ENCODE data around the gene ST8SIA5. TPM values are rescaled to one million over a fixed set of nuclear protein-coding genes. Genes with fewer than 3 reads are reported as not detected.
"Not testable (repeated sequence)": the region's sequence is repeated elsewhere in the genome, so short reads cannot be mapped to it uniquely, and the experiment has no call there.

ST8SIA5 gene, protein sequence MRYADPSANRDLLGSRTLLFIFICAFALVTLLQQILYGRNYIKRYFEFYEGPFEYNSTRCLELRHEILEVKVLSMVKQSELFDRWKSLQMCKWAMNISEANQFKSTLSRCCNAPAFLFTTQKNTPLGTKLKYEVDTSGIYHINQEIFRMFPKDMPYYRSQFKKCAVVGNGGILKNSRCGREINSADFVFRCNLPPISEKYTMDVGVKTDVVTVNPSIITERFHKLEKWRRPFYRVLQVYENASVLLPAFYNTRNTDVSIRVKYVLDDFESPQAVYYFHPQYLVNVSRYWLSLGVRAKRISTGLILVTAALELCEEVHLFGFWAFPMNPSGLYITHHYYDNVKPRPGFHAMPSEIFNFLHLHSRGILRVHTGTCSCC
- under 1 TPM; 0.10 to 0.22 (median 0.13) TPM for polyA plus RNA-seq

DNA sequence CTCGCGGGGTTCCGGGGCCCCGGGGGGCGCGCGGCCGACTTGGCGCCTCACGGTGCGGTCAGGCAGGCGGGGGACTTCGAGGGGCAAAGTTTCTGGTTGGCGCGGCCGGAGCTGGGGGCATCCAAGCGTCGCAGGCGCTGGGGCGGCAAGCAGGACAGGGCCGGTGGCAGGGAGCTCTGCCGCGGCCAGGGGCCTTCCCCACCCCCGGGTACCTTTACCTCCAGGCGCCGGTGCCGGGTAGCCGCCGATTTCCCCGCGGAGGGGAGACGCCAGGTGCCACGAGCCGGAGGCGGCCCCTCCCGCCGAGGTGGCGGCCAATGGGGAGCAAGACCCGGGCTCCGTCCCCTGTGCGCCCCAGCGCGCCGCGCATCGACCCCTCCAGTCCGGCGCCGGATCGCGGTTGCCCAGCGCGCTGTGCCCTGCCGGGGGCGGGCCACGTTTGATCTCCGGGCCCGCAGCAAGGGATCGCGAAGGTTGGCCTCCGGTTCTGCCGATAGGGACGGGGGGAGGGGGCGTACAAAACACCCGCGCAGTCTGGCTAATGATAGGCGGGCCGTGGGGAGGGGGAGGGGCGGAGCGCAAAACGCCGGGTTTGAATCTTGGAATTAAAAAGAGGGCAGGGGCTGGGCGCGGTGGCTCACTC lies at the start of gene ST8SIA5:
Gene ST8SIA5 (minus strand): TSS at position 495 of the 643 bp plus-strand sequence. CDS start 545 bp downstream, outside the sequence.
- H3K27ac ChIP-seq (ENCODE audit: low read depth, low read length) = no peak within 1 kb of the TSS
- WGBS, 3 donors = 1 to 2% (median 1%) methylated on average over 59 to 74 of the region's 74 CpGs

DNA sequence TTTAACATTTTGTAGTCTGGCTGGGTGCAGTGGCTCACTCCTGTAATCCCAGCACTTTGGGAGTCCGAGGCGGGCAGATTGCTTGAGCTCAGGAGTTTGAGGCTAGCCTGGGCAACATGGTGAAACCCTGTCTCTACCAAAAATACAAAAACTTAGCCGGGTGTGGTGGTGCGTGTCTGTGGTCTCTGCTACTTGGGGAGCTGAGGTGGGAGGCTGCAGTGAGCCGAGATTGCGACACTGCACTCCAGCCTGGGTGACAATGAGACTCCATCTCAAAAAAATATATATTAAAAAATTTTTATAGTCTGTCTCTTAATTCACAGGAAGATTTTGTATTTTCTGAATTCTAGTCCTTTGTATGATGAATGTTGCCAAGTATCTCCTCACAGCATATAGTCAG lies 39.1 kb upstream of the ST8SIA5 start:
- WGBS, 3 donors = 96 to 98% (median 97%) methylated on average over 6 of the region's 6 CpGs
- H3K27ac ChIP-seq (ENCODE audit: low read depth, low read length) = not testable (repeated sequence)

GRCh38 chr18:46794607-46795006 lies 37.8 kb upstream of the ST8SIA5 start:
- no peak overlapping the region for H3K27ac ChIP-seq (ENCODE audit: low read depth, low read length)
- 69 to 100% (median 77%) methylated on average over 1 of the region's 1 CpG for WGBS, 3 donors

- H3K27ac ChIP-seq (ENCODE audit: low read depth, low read length) = no peak overlapping the region
- 66 to 85% (median 73%) methylated on average over 3 of the region's 3 CpGs for WGBS, 3 donors
Observed at GRCh38 chr18:46793565-46793964, 36.7 kb upstream of the ST8SIA5 start.

DNA sequence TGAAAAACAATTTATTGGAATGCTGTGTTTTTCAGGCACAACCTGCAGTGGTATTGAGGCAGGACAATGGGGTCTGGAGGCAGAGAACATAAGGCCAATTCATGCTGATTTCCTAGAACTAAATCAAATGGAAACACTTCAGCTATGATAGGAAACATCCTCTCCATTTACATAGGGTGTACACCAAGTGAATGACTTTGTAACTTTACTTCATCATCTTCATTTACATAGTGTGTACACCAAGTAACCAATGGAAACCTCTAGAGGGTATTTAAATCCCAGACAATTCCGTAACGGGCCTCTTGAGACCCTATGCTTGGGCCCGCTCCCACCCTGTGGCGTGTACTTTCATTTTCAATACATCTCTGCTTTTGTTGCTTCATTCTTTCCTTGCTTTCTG lies 32.2 kb upstream of the ST8SIA5 start:
- WGBS, 3 donors = 79 to 95% (median 90%) methylated on average over 4 of the region's 4 CpGs
- no peak overlapping the region for H3K27ac ChIP-seq (ENCODE audit: low read depth, low read length)

- H3K27ac ChIP-seq (ENCODE audit: low read depth, low read length) = no peak overlapping the region
- 69 to 84% (median 73%) methylated on average over 3 of the region's 3 CpGs for WGBS, 3 donors
Observed at GRCh38 chr18:46787674-46788073, 30.8 kb upstream of the ST8SIA5 start.

GRCh38 chr18:46772357-46772756 lies 15.5 kb upstream of the ST8SIA5 start:
- WGBS, 3 donors = 55 to 60% (median 55%) methylated on average over 5 of the region's 5 CpGs
- no peak overlapping the region for H3K27ac ChIP-seq (ENCODE audit: low read depth, low read length)

GRCh38 chr18:46771141-46771540 lies 14.3 kb upstream of the ST8SIA5 start:
- H3K27ac ChIP-seq (ENCODE audit: low read depth, low read length) = no peak overlapping the region
- WGBS, 3 donors = 16 to 39% (median 18%) methylated on average over 3 of the region's 3 CpGs

DNA sequence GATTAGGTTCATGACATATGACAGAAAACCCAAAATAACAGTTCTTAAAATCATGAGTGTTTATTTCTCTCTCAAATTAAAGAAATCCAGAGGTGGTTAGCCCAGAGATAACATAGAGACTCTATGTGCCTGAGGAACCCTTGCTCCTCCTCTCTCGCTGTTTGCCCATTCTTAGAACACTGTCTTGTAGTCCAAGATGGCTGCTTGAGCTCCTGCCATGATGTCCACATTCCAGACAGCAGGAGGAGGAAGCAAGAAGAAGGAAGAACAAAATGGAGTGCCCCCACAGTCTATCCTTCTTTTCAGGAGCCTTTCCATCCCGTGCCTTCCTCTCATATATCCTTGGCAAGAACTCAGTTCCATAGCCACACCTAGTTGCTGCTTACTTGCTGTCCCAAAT lies 13.9 kb upstream of the ST8SIA5 start:
- H3K27ac ChIP-seq (ENCODE audit: low read depth, low read length) = no peak overlapping the region
- WGBS, 3 donors = 64 to 71% (median 65%) methylated on average over 2 of the region's 2 CpGs

- no peak overlapping the region for H3K27ac ChIP-seq (ENCODE audit: low read depth, low read length)
- 65 to 80% (median 71%) methylated on average over 9 of the region's 9 CpGs for WGBS, 3 donors
Observed at GRCh38 chr18:46768166-46768921, 11.5 kb upstream of the ST8SIA5 start.

GRCh38 chr18:46767217-46767616 lies 10.4 kb upstream of the ST8SIA5 start:
- H3K27ac ChIP-seq (ENCODE audit: low read depth, low read length) = no peak overlapping the region

DNA sequence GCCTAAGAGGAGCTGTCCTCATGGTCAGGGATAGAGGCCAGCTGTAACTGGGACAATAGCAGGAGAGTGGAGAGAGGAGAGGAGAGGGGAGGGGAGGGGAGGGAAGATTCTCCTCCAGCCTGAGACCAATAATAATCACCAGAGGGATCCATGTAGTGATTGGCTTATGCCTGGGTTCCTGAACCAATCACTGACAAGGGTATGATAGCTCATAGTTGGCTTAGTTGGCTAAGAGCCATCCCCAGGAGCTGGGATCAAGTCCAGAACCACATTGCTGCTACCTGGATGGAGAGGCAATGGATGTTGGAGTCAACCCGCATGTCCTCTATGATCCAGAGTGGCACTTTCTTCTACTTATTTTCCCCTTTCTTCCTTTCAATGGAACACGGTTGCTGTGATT lies 7.7 kb upstream of the ST8SIA5 start:
- WGBS, 3 donors = 79 to 91% (median 89%) methylated on average over 2 of the region's 2 CpGs
- H3K27ac ChIP-seq (ENCODE audit: low read depth, low read length) = no peak overlapping the region

DNA sequence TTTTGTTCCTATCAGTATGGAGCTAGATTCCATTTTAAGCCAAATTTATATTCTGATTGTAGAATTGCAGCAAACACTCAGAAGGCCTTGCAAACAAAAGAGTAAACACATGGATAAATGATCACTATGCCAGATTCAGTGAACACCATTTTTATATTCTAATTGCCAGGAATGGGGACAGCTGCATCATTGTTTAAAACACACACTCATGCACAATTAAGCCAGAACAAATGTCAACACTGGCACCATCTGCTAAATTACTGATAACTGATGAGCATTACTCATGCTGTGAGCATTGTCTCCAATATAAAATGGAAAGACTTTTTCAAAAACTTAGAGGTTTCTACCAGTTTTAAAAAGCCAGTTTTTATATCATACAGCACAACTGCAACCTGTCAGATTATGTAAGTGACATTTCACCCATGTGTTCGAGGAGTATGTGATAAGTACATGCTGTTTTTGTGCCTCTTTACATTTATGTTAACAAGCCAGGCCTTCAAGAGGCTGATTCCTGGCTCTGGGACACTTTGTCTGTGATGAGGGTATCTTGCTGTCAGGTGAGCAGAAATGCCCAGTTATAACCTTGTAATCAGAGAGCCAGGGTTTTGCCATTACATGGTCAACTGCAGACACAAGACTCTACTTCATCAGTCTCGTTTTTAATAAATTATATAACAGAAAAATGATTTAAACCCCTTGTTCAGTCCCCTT lies 4.4 kb upstream of the ST8SIA5 start:
- no peak overlapping the region for H3K27ac ChIP-seq (ENCODE audit: low read depth, low read length)
- WGBS, 3 donors = 46 to 68% (median 62%) methylated on average over 2 of the region's 2 CpGs

- 47 to 51% (median 49%) methylated on average over 6 of the region's 6 CpGs for WGBS, 3 donors
- no peak overlapping the region for H3K27ac ChIP-seq (ENCODE audit: low read depth, low read length)
Observed at GRCh38 chr18:46759890-46760289, 3.0 kb upstream of the ST8SIA5 start.

GRCh38 chr18:46756025-46756558 lies 761 bp downstream of the ST8SIA5 start:
- WGBS, 3 donors = 1 to 6% (median 4%) methylated on average over 41 of the region's 41 CpGs

DNA sequence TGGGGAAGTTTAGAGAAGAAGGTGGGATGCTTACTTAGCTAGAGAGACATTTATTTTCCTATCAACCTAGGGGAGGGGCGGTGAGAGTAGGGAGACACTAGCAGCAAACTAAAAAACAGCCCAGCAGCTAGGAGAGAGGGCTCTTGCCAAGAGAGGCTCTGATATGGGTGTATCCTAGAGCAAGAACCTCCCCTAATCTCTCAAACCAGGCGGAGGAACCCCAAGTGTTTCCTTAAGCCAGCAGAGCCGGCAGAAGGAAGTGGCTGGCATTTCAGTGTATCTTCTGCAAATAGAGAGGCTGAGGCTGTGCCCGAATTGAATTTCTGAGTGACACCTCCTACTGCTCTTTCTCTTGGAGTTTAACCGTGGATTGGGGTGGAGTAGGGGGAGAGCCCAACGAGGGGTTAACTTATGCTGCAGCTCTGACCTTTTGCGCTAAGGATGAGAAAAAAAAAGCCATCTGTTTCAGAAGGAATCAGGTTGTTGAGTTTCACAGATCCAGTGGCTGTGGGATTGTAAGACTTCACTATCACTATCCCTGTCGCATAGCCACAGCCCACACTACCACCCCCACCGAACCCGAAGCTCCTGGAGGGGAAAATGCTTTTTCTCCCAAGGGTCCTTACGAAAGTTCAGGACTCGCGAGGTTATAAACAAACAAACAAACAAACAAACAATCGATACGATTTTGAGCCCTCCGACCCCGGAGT lies 1.4 kb downstream of the ST8SIA5 start:
- 8 to 10% (median 10%) methylated on average over 17 of the region's 17 CpGs for WGBS, 3 donors

More at GRCh38 chr18:46756025-46756558, 761 bp downstream of the ST8SIA5 start:
- H3K27ac ChIP-seq (ENCODE audit: low read depth, low read length) = no peak overlapping the region

DNA sequence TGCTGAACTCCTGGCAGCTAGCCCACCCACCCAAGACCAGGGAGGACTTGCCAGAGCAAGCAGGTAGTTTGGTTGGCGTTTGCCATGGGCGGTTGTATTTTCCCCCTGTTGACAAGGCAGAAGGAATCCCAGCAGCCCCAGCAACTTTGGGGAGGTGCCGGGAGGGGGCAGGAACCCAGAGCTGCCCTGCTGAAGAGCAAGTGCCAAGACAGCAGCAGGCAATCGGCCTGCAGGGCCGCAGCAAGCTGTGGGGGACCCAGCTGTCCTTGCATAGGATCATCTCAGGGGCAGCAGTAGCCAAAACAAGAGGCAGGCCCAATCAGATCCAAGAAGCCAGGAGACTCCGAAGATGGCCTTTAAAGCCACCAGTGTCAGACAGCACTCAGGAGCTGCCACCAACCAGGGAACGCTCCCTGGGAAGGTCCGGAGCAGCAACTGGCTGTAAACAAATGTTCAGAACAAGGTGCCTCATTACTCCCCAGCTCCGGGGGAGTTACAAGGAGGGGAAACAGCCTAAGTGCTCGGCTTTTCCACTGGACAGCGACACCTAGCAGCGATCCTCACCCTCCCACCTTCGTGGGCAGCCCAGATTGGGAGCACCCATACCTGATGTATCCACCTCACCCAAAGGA lies 2.1 kb downstream of the ST8SIA5 start:
- WGBS, 3 donors = 43 to 57% (median 55%) methylated on average over 13 of the region's 13 CpGs
- no peak overlapping the region for H3K27ac ChIP-seq (ENCODE audit: low read depth, low read length)

More for the DNA sequence above, 1.4 kb downstream of the ST8SIA5 start:
- H3K27ac ChIP-seq (ENCODE audit: low read depth, low read length) = no peak overlapping the region

All from adipose tissue (tissue), 3 donors.